K562 (cell line): ENCODE measurements around the gene IFNAR2.

Experiments used
- CBX1 ChIP-seq: sonication (generic); IDR thresholded peaks from 2 replicates; pipeline ENCODE4 v1.6.1; 2016; ENCODE audit warnings: antibody characterized with exemption, low read depth, mild to moderate bottlenecking
- FOXA3 ChIP-seq, 2 experiments: fragments of 450-650 bp in 1 of 2; sonication (generic) in 1 of 2; formaldehyde crosslinking; IDR thresholded peaks in 1 of 2; conservative IDR thresholded peaks in 1 of 2; 2 replicates each; pipeline versions ENCODE4 v1.4.0 to v1.8.0; 2020 to 2022; ENCODE audit warnings: mild to moderate bottlenecking in 2 of 2, missing genetic modification reagents in 1 of 2
- HNRNPK ChIP-seq: fragments of 200-400 bp; formaldehyde crosslinking; IDR thresholded peaks from one replicate; pipeline ENCODE4 v1.6.1; 2018; ENCODE audit warnings: mild to moderate bottlenecking, low read depth, low read length; ENCODE audit not compliant: poor library complexity, severe bottlenecking
- NR2C2 ChIP-seq, 2 experiments: fragments of 200-800 bp in 1 of 2; sonication (Bioruptor generic) in 1 of 2; sonication (generic) in 1 of 2; formaldehyde crosslinking in 1 of 2; IDR thresholded peaks; 2 replicates each; pipeline versions ENCODE4 v1.6.1 to v1.8.0; 2016 to 2022; ENCODE audit warnings: mild to moderate bottlenecking in 1 of 2, missing compliant biosample characterization in 1 of 2, missing genetic modification characterization in 1 of 2, missing genetic modification reagents in 1 of 2
- SETDB1 ChIP-seq: IDR thresholded peaks from one replicate; pipeline ENCODE4 v1.6.1; 2012; ENCODE audit warnings: low read length, control low read depth, inconsistent platforms
- TF ChIP-seq, protein P1 (sequence below): fragments of 250-450 bp; sonication (Bioruptor Pico); IDR thresholded peaks from 2 replicates; pipeline ENCODE4 v1.8.0; 2021; ENCODE audit warnings: mild to moderate bottlenecking, moderate library complexity
- TF ChIP-seq, protein P2 (sequence below), 3 experiments: IDR thresholded peaks in 2 of 3; conservative IDR thresholded peaks in 1 of 3; 2 replicates each; pipeline ENCODE4 v1.5.1; 2011 to 2012; ENCODE audit warnings: low read length in 3 of 3, mild to moderate bottlenecking in 3 of 3, control low read depth in 2 of 3, improper control_type of control experiment in 1 of 3, inconsistent platforms in 1 of 3, low read depth in 1 of 3, mixed read lengths in 1 of 3, moderate library complexity in 1 of 3; ENCODE audit not compliant: insufficient read depth in 2 of 3
- TF ChIP-seq, protein P3 (sequence below): sonication (generic); formaldehyde crosslinking; IDR thresholded peaks from 2 replicates; pipeline ENCODE4 v1.8.0; 2022; ENCODE audit warnings: mild to moderate bottlenecking, missing genetic modification reagents
- TF ChIP-seq, protein P4 (sequence below), 2 experiments: fragments of 250-450 bp in 1 of 2; fragments of 450-650 bp in 1 of 2; sonication (Bioruptor Pico) in 1 of 2; IDR thresholded peaks; 2 replicates each; pipeline versions ENCODE4 v1.6.1 to v1.8.0; 2016 to 2021; ENCODE audit warnings: mild to moderate bottlenecking in 2 of 2, moderate library complexity in 2 of 2, missing compliant biosample characterization in 1 of 2, missing genetic modification characterization in 1 of 2

DNA sequence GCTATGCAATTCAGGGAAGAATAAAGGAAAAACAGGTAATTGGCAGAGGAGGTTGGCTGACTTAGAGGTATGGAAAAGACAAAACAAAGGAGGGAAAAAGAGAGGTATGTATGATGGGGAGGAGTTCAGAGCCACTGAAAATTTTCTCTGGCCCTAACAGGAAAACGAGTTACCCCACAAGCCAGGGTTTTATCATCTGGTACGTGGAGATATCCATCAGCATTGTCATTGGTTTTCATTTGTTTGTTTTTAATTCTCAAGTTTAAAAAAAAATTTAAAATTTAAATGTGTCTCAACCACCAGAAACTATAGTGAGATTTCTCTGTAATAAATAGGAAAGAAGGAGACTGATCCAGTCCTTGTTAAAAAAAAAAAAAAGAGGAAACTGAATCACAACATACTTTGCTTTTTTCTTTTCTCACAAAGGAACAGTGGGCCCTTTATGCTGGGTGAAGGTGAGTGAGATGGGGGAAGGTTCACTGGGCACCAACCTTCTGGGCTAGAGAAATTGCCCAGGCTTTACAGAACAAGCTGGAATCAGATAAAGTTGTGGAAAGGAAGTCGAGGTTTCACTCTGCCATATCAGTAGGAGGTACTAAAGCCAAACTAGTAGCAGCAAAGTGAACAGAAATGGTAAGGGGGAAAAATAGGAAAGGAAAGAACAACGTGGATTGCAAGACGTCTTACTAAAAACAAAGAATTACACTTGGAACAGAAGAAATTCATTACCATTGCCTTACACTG, 2.7 kb downstream of the IFNAR2 start:
- TF ChIP-seq HNRNPK (no peak), SETDB1 (no peak), NR2C2 (CRISPR knock-in tag; IDR thresholded peaks at IDR 0.05) (no peak), NR2C2 (tag; IDR thresholded peaks at IDR 0.05) (no peak), FOXA3 (CRISPR knock-in tag; conservative IDR thresholded peaks at IDR 0.05 in 1 of 2, IDR thresholded peaks at IDR 0.05 in 1 of 2) (no peak), CBX1 (no peak)
- TF ChIP-seq, protein P1, sequence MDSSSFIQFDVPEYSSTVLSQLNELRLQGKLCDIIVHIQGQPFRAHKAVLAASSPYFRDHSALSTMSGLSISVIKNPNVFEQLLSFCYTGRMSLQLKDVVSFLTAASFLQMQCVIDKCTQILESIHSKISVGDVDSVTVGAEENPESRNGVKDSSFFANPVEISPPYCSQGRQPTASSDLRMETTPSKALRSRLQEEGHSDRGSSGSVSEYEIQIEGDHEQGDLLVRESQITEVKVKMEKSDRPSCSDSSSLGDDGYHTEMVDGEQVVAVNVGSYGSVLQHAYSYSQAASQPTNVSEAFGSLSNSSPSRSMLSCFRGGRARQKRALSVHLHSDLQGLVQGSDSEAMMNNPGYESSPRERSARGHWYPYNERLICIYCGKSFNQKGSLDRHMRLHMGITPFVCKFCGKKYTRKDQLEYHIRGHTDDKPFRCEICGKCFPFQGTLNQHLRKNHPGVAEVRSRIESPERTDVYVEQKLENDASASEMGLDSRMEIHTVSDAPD (CRISPR knock-in tag) = no peak
- TF ChIP-seq, protein P2, sequence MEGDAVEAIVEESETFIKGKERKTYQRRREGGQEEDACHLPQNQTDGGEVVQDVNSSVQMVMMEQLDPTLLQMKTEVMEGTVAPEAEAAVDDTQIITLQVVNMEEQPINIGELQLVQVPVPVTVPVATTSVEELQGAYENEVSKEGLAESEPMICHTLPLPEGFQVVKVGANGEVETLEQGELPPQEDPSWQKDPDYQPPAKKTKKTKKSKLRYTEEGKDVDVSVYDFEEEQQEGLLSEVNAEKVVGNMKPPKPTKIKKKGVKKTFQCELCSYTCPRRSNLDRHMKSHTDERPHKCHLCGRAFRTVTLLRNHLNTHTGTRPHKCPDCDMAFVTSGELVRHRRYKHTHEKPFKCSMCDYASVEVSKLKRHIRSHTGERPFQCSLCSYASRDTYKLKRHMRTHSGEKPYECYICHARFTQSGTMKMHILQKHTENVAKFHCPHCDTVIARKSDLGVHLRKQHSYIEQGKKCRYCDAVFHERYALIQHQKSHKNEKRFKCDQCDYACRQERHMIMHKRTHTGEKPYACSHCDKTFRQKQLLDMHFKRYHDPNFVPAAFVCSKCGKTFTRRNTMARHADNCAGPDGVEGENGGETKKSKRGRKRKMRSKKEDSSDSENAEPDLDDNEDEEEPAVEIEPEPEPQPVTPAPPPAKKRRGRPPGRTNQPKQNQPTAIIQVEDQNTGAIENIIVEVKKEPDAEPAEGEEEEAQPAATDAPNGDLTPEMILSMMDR (IDR thresholded peaks at IDR 0.05 in 2 of 3, conservative IDR thresholded peaks at IDR 0.05 in 1 of 3; ENCODE audit: insufficient read depth in 2 of 3, low read depth in 1 of 3, low read length in 3 of 3) = peak in 1 of 3 experiments; percentile 20; a peak in 1 of 6 replicates
- TF ChIP-seq, protein P3, sequence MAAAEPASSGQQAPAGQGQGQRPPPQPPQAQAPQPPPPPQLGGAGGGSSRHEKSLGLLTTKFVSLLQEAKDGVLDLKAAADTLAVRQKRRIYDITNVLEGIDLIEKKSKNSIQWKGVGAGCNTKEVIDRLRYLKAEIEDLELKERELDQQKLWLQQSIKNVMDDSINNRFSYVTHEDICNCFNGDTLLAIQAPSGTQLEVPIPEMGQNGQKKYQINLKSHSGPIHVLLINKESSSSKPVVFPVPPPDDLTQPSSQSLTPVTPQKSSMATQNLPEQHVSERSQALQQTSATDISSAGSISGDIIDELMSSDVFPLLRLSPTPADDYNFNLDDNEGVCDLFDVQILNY = no peak
- TF ChIP-seq, protein P4, sequence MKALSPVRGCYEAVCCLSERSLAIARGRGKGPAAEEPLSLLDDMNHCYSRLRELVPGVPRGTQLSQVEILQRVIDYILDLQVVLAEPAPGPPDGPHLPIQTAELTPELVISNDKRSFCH (CRISPR knock-in tag; IDR thresholded peaks at IDR 0.05) = no peak
- TF ChIP-seq, protein P4 (tag; IDR thresholded peaks at IDR 0.05) = no peak
